ENCODE data around the gene SRMS. TPM values are rescaled to one million over a fixed set of nuclear protein-coding genes. Genes with fewer than 3 reads are reported as not detected.

SRMS gene
- total RNA-seq, 1 experiment from 2014 or later = 1.4 TPM

- no TSS peak for BruUV-seq (replicated peaks)
- peak; percentile 38 for DNase-seq (ENCODE audit: unreplicated experiment)
- Mint-ChIP-seq H3K36me3 (ENCODE audit: insufficient read depth, unreplicated experiment) (peaks cover under 1% of the 10 kb centered on the region), H3K9me3 (ENCODE audit: unreplicated experiment) (no peaks in the 10 kb centered on the region), H3K4me3 (ENCODE audit: unreplicated experiment) (peak overlapping the region; percentile 73), H3K4me1 (ENCODE audit: insufficient read depth, unreplicated experiment) (peaks cover 15% of the 10 kb centered on the region), H3K27ac (ENCODE audit: low read depth, unreplicated experiment) (peak overlapping the region; percentile 92), H3K27me3 (ENCODE audit: insufficient read depth, unreplicated experiment) (no peaks in the 10 kb centered on the region)
- TF ChIP-seq, protein P1, sequence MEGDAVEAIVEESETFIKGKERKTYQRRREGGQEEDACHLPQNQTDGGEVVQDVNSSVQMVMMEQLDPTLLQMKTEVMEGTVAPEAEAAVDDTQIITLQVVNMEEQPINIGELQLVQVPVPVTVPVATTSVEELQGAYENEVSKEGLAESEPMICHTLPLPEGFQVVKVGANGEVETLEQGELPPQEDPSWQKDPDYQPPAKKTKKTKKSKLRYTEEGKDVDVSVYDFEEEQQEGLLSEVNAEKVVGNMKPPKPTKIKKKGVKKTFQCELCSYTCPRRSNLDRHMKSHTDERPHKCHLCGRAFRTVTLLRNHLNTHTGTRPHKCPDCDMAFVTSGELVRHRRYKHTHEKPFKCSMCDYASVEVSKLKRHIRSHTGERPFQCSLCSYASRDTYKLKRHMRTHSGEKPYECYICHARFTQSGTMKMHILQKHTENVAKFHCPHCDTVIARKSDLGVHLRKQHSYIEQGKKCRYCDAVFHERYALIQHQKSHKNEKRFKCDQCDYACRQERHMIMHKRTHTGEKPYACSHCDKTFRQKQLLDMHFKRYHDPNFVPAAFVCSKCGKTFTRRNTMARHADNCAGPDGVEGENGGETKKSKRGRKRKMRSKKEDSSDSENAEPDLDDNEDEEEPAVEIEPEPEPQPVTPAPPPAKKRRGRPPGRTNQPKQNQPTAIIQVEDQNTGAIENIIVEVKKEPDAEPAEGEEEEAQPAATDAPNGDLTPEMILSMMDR (IDR thresholded peaks at IDR 0.05; ENCODE audit: unreplicated experiment) = no peak
- ChIA-PET POLR2A (interaction anchor here (0.6 to 11.8 kb wide), 22 partner anchors 11 to 442 kb away, joined by 3 to 124 read pairs (median 8); partner anchors contain the start of genes ARFRP1, PPDPF, PRPF6 and RTEL1), CTCF (interaction anchor here (0.5 to 3.0 kb wide), 28 partner anchors 9 to 612 kb away, joined by 3 to 24 read pairs (median 4); partner anchors contain the start of genes DIDO1, HELZ2, PPDPF and PRPF6)
- intact Hi-C loops (cut with micrococcal nuclease) = loop anchor here (1.0 to 10.0 kb wide), 4 partner anchors 106 to 436 kb away; partner anchors contain the start of genes TNFRSF6B and UCKL1
These were observed 9.1 kb downstream of the SRMS start for GRCh38 chr20:63538204-63539091.

DNA sequence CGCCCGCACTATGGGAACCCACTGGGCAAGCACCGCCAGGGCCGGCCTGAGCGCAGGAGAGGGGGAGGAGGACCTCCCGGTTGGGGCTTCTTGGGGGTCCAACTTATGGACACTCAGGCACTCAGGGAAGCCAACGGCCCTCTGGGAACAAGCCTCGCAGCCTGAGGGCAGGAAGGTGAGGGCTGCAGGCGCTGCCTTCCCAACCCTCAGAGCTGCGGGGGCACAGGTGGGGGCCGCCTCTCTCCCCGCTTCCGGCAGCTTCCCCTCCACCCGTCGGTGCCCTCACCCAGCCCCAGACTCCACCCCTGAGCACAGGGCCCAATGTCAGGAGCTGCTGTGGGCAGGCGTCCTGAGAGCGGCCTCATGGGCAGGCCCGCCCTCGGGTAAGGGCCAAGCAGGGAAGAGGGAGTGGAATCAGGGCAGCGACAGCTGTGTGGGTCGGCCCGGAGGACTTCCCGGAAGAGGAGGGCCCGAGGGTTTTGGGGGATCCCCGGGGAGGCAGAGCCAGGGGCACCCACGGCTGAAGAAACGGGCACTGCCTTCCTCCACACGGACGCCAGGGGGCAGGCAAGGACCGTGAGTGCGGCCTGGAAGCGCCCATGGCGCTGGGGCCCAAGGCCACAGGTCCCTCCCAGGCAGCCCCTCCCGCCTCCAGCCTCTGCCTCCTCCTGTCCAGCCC lies 9.9 kb downstream of the SRMS start:
- H3K4me3 Mint-ChIP-seq (ENCODE audit: unreplicated experiment) = peak overlapping the region; percentile 73
- ChIA-PET POLR2A (interaction anchor here (0.6 to 11.8 kb wide), 27 partner anchors 10 to 443 kb away, joined by 3 to 124 read pairs (median 5); partner anchors contain the start of genes ARFRP1, HELZ2, PPDPF and PRPF6), CTCF (interaction anchor here (0.5 to 3.0 kb wide), 39 partner anchors 9 to 611 kb away, joined by 3 to 24 read pairs (median 4); partner anchors contain the start of genes DIDO1, HELZ2, PPDPF and PRPF6)
- H3K9me3 Mint-ChIP-seq (ENCODE audit: unreplicated experiment) = no peaks in the 10 kb centered on the region
- BruUV-seq (replicated peaks) = no TSS peak
- intact Hi-C loops (cut with micrococcal nuclease) = loop anchor here (1.0 to 10.0 kb wide), 5 partner anchors 107 to 437 kb away; partner anchors contain the start of genes TNFRSF6B, TPD52L2 and UCKL1
- peaks cover 14% of the 10 kb centered on the region for H3K4me1 Mint-ChIP-seq (ENCODE audit: insufficient read depth, unreplicated experiment)
- H3K27me3 Mint-ChIP-seq (ENCODE audit: insufficient read depth, unreplicated experiment) = no peaks in the 10 kb centered on the region
- peak; percentile 99 for DNase-seq (ENCODE audit: unreplicated experiment)
- H3K27ac Mint-ChIP-seq (ENCODE audit: low read depth, unreplicated experiment) = peak overlapping the region; percentile 92
- TF ChIP-seq, protein P1 (IDR thresholded peaks at IDR 0.05; ENCODE audit: unreplicated experiment) = peak; percentile 95
- no peaks in the 10 kb centered on the region for H3K36me3 Mint-ChIP-seq (ENCODE audit: insufficient read depth, unreplicated experiment)

DNA sequence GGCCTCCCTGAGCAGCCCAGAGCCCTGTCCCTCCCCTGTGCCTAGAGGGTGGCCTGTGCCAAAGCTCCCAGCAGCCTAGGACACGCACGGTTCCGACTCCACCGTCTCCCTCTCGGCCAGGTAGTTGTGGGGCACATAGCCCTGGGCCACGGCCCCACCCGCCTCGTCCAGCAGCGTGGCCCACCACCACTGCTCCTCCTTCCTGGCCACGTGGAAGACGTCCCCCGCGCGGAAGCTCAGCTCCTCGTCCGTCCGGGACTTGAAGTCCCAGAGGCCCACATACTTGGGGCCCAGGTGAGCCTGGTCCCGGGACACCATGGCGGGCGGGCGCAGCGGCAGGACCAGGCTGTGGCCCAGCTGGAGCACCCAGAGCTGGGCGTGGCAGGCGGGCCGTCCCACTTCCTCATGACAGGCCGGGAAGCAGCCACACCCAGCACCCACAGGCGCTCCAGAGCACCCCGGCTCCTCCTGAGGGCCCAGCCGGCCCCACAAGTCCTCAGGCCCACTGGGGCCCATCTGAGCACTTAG lies 10.5 kb downstream of the SRMS start, which contains the start of gene PTK6:
Gene PTK6, minus strand, starts transcription at position 380 of the 528 bp plus-strand sequence. Its CDS starts 62 bp downstream, at position 318.
- peaks cover 17% of the 10 kb centered on the region for H3K4me1 Mint-ChIP-seq (ENCODE audit: insufficient read depth, unreplicated experiment)
- TF ChIP-seq, protein P1 (IDR thresholded peaks at IDR 0.05; ENCODE audit: unreplicated experiment) = no peak
- H3K36me3 Mint-ChIP-seq (ENCODE audit: insufficient read depth, unreplicated experiment) = no peaks in the 10 kb centered on the region
- H3K4me3 Mint-ChIP-seq (ENCODE audit: unreplicated experiment) = peak within 1 kb of the TSS; percentile 73
- peak within 1 kb of the TSS; percentile 92 for H3K27ac Mint-ChIP-seq (ENCODE audit: low read depth, unreplicated experiment)
- no peaks in the 10 kb centered on the region for H3K27me3 Mint-ChIP-seq (ENCODE audit: insufficient read depth, unreplicated experiment)
- no TSS peak for BruUV-seq (replicated peaks)
- H3K9me3 Mint-ChIP-seq (ENCODE audit: unreplicated experiment) = no peaks in the 10 kb centered on the region
- DNase-seq (ENCODE audit: unreplicated experiment) = peak; percentile 75
- intact Hi-C loops (cut with micrococcal nuclease) = loop anchor here (2.0 to 10.0 kb wide), 4 partner anchors 108 to 420 kb away; partner anchors contain the start of genes TNFRSF6B, TPD52L2 and UCKL1
- ChIA-PET CTCF (interaction anchor here (0.5 to 3.0 kb wide), 33 partner anchors 10 to 611 kb away, joined by 3 to 24 read pairs (median 4); partner anchors contain the start of genes DIDO1, HELZ2, PPDPF and UCKL1), POLR2A (interaction anchor here (0.6 to 11.8 kb wide), 22 partner anchors 10 to 444 kb away, joined by 3 to 124 read pairs (median 7); partner anchors contain the start of genes ARFRP1, HELZ2, PPDPF and PRPF6)
